NCI-H1694 treated with DMSO at 0.1 percent for 48 hours (cell line): ENCODE data around the gene SIRT2.
A peak's percentile ranks its signal among the peaks of the same experiment; 100 is the strongest.
"Not testable (repeated sequence)": the region's sequence is repeated elsewhere in the genome, so short reads cannot be mapped to it uniquely, and the experiment has no call there.

Source experiments
- DNase-seq: peaks from one replicate; lab custom pipeline; 2025; lab: John Stamatoyannopoulos, UW

SIRT2 gene

DNA sequence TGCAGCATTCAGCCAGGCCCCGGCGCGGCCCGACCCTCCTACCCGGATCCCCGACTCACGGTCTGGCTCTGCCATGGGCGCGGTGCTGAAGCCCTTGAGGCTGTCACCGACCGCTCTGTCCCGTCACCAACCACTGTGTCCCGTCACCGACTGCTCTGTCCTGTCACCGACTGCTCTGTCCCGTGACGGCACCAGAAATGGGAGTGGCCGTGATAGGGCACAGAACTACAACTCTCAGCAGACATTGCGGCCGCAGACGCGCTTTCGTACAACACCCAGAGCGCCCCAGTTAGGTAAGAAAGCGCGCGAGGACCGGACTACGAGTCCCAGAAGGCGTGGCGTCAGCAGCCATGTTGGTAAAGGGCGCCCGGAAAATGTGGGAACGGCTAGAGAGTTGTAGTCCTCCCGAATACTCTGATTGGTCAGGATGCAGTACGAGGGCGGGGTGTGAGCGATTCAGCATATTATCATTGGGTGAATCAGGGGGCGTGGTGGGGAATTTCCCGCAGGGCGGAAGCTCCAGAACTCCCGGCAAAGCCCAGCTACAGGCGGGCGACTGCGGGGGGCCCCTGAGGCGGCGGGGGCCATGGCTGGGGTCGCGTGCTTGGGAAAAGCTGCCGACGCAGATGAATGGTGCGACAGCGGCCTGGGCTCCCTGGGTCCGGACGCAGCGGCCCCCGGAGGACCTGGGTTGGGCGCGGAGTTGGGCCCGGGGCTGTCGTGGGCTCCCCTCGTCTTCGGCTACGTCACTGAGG lies at the start of gene SIRT2, which contains the start of gene NFKBIB:
Gene SIRT2 (minus strand): TSS at position 172 of the 755 bp plus-strand sequence. CDS start 97 bp downstream, at position 75.
Gene NFKBIB (plus strand): TSS at position 523 of the 755 bp plus-strand sequence. CDS start 64 bp downstream, at position 587.
- DNase-seq, result peak; percentile 99

- no peak for DNase-seq
These were observed 47.0 kb upstream of the SIRT2 start for GRCh38 chr19:38946229-38947010.

DNA sequence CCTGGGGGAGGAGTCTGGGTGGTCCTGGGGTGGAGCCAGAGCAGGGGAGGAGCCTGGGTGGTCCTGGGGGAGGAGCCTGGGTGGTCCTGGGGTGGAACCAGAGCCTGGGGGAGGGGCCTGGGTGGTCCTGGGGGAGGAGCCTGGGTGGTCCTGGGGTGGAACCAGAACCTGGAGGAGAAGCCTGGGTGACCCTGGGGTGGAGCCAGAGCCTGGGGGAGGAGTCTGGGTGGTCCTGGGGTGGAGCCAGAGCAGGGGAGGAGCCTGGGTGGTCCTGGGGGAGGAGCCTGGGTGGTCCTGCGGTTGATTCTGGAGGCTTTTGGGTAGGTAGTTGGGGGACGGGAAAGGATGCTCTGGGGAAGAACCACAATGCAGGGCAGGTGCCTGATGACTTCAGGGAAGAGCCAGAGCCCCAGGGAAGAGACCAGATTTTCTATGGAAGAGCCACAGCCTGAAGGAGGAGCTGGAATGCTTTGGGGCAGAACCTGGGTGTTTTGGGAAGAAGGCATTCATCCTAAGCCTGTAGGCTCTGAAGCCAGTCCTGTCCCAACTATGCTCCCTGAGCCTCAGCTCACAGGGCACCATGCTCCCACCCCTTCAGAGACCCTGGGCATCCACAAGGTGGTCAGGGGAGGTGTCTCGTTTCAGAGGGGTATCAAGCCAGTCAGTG lies 46.3 kb upstream of the SIRT2 start:
- DNase-seq, result no peak

- no peak for DNase-seq
These were observed 45.6 kb upstream of the SIRT2 start for GRCh38 chr19:38944981-38945506.

DNA sequence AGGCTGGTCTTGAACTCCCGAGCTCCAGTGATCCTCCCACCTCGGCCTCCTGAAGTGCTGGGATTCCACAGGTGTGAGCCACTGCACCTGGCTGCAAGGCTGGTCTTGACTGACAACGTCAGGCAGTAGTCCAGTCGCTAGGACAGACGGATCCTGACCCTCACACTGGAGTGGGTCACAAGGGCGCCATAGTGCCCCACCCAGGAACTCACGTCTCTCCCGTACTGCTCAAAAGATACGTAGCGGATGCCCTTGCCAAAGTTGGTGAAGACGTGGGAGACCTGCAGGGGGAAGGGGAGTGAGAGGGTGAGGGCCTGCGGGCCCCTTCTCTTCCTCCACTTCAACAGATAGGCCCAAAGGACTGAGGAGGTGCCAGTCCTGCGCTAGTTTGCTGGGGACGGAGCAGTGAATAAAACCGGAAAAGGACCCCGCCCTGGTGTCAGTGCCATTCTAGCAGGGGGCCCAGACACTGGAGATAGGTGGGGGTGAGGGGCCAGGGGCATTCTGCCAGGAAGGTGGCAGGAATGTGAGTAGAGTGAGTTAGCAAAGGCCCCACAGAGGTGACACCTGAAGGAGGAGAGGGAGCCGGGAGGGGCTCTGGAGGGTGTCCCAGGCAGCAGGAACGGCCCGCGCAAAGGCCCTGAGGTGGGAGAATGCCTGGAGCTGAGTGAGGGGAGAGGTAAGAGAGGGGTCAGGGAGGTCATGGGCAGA lies 43.2 kb upstream of the SIRT2 start:
- no peak for DNase-seq

DNA sequence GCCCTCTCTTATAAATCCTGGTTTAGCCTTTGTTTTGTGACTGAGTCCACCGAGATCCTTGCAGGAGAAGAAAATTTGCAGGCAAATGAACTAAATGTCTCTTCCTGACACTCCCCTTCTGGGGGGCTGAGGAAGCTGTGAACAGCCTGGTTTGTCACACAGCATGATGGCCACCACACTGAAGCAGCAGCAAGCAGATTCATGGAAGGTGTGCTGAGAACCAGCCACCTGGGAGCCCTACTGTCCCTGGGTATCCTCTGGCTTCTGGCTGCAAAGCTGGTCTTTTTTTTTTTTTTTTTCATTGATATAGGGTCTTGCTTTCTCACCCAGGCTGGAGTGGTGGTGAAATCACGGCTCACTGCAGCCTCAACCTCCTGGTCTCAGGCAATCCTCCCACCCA lies 42.6 kb upstream of the SIRT2 start:
- no peak for DNase-seq

- DNase-seq, result not testable (repeated sequence)
These were observed 42.0 kb upstream of the SIRT2 start for GRCh38 chr19:38941466-38941865.

DNA sequence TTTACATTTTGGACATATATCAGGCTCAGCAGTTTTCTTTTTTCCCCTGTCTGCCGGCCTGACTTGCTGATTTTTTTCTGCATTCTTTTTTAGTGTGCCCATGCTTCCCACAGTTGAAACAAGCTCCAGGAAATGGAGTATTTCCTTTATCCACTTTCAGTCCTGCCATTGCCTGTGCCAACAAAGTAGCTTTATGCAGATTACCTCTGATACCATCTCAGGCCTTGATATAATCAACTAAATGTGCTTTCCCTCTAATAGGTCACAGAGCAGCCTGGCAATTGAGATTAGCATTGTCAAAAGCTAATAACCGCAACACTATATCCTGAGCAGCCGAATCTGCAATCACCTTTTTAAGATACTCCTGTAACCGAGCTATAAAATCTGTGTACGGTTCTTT lies 40.5 kb upstream of the SIRT2 start:
- no peak for DNase-seq

DNA sequence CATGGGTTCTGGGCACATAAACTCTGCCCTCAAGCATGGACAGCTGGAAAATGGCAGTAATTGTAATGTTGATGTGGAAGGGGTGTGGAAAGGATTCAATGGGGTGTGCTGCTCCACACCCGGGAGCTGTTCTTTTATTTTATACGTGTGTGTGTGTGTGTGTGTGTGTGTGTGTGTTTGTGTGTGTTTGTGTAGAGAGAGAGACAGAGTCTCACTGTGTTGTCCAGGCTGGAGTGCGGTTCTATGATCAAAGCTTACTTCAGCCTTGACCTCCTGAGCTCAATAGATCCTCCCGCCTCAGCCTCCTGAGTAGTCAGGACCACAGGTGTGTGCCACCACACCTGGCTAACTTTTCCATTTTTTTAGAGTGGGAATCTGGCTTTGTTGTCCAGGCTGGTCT lies 34.1 kb upstream of the SIRT2 start:
- DNase-seq, result no peak

- peak; percentile 15 for DNase-seq
These were observed 33.2 kb upstream of the SIRT2 start for GRCh38 chr19:38932425-38933179.

DNA sequence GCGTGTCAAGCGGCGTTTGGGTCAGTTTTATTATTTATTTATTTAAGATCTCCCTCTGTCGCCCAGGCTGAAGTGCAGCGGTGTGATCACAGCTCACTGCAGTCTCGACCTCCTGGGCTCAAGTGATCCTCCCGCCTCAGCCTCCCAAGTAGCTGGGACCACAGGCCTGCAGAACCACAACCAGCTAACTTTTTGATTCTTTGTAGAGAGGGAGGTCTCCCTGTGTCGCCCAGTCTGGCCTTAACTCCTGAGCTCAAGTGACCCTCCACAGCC lies 32.0 kb upstream of the SIRT2 start:
- no peak for DNase-seq

DNA sequence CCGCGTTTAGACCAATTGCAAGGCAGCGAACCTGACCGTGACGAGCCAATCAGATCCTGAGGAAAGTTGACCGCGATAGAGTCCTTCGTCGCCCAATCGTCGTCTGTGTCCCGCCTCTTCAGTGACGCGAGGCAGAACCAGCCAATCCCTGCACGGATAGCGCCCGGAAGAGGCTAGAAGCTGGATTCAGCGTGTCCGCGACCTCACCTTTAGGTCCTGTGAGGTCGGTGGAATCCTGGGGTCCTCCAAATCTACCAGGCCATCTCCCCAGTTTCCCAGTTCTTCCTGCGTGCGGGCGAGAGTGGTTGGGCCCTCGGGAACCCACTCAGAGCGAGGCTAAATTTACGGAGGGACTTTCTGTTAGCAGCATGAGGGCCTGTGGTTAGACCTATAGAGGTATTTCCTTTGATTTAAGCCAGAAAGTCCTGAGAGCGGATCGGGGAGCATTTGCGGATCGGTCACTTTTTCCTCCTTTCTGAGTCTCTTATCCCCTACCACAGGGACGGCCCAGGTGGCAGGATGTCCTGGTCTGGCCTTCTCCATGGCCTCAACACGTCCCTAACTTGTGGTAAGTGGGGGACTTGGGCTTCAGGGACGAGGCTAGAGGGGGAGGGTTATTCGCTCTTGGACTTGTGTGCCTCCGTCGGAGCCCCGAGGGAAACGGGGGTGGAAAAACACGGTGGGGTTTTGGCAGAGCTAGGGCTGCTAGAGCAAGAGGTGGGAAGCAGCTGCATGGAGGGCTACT lies 31.5 kb upstream of the SIRT2 start, which contains the start of gene MRPS12:
Gene MRPS12 (plus strand): TSS at position 169 of the 745 bp plus-strand sequence. CDS start 351 bp downstream, at position 520.
- DNase-seq, result peak; percentile 99

DNA sequence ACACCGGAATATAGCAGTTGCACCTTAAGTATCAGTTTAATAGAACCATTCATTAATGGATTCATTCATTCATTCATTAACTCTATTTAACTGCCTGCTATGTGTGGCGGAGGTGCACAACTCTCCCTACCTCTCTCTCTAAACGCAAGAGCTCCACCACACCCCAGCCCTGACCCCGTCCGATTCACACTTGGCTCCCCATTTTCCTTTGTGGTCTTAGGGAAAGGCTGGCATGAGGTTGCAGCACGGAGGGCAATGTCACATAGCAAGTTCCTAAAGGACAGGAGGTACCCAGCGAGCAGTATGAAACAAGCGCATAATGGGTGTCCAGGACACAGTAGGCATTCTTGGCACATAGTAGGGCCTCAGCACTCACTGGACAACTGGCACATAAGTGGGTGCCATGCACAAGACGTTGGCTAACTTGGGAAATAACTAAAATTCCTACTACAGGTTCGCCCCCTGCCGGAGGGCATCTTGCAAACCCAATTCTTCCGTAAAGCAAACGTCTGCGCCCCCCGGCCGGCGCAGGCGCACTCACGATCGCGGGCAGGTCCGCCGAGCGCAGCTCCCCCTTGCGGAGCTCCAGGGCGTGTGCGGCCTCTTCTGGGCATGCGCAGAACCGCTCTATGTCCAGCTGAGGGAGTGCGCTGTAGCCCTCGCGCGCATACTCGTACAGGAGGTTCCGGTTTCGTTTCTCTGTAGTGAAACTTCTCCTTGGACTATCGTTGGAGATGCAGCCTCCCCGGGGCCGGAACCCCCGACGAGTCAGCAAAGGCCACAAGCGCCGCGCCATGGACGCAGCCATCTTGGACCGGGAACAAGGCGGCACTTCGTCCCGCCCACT lies 30.7 kb upstream of the SIRT2 start, which contains the start of gene SARS2:
Gene SARS2 (minus strand): TSS at position 835 of the 847 bp plus-strand sequence. CDS start 27 bp downstream, at position 808.
- peak; percentile 96 for DNase-seq

- no peak for DNase-seq
These were observed 29.1 kb upstream of the SIRT2 start for GRCh38 chr19:38928391-38929001.

DNA sequence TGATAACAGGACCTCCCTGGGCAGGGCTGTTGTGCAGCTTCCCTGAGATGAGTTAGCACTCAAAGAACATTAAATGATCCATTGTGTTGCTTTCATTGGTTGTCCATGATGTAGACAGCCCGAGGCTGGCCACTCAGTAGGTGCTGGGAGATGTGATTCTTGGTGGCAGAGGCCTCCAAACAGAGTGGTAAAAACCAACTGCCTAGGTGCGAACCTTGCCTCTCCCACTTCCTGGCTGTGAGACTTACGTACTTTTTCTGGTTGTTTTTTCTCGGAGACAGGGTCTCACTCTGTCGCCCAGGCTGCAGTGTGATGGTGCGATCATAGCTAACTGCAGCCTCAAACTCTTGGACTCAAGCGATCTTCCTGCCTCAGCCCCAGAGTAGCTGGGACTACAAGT lies 25.0 kb upstream of the SIRT2 start:
- DNase-seq, result no peak

GRCh38 chr19:38922482-38922881 lies 23.1 kb upstream of the SIRT2 start:
- DNase-seq, result no peak

- DNase-seq, result no peak
These were observed 22.2 kb upstream of the SIRT2 start for GRCh38 chr19:38921420-38922274.
